Glomerular visceral epithelial cell (primary cell): ENCODE measurements around the gene RABGAP1L.
"Not testable (repeated sequence)": the region's sequence is repeated elsewhere in the genome, so short reads cannot be mapped to it uniquely, and the experiment has no call there.

ENCODE experiments used
- DNase-seq: peaks from one replicate; pipeline ENCODE4 v3.0.0-alpha.2; 2016; ENCODE audit errors: extremely low spot score

Gene RABGAP1L

DNA sequence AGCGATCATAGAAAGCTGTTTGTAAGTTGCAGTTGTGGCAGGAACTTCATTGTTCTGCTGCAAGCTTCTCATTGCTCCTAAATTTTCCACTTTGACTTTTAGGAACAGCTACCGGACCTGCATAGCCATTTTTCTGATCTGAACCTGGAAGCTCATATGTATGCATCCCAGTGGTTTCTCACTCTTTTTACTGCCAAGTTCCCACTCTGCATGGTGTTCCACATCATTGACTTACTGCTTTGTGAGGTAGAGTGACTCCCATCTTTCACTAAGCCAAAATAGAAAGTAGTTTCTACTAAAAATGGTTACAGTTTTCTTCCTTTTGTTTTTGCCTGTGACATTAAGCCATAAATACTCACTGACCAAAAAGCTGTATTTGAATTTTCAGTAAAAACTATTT is 542.7 kb downstream of the RABGAP1L start:
- DNase-seq: peak; percentile 21

DNA sequence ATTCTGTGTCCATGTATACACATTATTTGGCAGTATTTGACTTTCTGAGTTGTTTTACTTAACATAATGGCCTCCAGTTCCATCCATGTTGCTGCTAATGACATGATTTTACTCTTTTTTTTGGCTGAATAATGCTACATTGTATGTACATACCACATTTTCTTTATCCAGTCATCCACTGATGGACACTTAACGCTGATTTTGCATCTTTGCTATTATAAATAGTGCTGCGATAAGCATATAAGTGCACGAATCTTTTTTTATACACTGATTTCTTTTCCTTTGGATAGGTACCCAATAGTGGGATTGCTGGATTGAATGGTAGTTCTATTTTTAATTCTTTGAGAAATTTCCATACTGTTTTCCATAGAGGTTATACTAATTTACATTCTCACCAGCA is 544.0 kb downstream of the RABGAP1L start:
- no peak for DNase-seq

DNA sequence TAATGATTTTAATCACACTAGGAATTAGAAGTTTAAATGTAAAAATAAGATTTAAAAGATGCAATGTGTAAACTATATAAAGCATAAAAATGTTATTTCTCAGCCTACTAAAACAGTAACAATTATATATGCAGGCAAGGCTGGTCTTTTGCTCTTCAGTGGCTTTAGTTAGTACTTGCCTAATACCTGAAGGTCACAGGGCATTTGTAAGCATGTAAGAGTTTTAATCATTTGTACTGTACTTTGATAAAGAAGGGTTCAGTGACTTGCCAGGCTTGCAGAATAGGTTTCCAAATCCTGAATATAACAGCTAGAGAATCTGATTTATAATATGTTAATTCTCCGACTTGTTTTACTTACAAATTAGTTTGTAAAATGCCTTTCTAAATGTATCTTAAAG is 545.0 kb downstream of the RABGAP1L start:
- DNase-seq: no peak

DNA sequence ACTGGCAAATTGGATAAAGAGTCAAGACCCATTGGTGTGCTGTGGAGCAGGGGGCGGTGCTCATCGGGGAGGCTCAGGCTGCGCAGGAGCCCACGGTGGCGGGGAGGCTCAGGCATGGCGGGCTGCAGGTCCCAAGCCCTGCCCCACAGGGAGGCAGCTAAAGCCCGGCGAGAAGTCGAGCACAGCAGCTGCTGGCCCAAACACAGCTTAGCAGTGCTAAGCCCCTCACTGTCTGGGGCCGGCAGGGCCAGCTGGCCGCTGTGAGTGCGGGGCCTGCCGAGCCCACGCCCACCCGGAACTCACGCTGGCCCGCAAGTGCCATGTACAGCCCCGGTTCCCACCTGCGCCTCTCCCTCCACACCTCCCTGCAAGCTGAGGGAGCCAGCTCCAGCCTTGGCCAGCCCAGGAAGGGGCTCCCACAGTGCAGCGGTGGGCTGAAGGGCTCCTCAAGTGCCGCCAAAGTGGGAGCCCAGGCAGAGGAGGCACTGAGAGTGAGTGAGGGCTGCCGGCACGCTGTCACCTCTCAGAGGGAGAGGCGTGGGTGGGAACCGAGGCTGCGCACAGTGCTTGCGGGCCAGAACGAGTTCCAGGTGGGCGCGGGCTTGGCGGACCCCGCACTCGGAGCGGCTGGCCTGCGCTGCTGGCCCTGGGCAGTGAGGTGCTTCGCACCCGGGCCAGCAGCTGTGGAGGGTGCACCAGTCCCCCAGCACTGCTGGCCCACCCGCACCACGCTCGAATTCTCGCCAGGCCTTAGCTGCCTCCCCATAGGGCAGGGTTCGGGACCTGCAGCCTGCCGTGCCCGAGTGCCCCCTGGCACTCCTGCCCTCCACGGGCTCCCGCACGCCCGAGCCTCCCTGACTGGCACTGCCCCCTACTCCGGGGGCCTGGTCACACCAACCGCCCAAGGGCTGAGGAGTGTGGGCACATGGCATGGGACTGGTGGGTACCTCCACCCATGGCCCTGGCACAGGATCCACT is 551.8 kb downstream of the RABGAP1L start:
- DNase-seq: no peak

DNA sequence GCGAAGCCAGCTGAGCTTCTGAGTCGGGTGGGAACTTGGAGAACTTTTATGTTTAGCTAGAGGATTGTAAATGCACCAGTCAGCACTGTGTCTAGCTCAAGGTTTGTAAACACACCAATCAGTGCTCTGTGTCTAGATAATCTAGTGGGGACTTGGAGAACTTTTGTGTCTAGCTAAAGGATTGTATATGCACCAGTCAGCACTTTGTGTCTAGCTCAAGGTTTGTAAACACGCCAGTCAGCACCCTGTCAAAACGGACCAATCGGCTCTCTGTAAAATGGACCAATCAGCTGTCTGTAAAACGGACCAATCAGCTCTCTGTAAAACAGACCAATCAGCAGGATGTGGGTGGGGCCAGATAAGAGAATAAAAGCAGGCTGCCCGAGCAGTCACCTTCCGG is 552.5 kb downstream of the RABGAP1L start:
- not testable (repeated sequence) for DNase-seq

DNA sequence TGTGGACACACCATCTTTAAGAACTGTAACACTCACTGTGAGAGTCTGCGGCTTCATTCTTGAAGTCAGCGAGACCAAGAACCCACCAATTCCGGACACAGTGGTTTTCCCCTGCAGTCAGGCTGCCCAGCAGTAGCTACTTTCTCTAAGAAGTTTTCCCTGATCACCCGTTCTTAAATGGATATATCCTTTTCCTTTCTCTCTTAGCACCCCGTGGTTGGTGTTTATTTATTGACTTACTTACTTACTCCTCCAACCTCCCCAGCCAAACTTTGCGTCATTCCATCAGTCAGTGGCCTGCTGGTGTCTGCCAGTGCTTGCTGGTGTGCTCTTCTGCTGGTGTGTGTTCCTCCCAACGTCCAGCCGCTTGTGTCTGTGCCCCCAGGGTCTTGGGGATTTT is 553.2 kb downstream of the RABGAP1L start:
- no peak for DNase-seq

DNA sequence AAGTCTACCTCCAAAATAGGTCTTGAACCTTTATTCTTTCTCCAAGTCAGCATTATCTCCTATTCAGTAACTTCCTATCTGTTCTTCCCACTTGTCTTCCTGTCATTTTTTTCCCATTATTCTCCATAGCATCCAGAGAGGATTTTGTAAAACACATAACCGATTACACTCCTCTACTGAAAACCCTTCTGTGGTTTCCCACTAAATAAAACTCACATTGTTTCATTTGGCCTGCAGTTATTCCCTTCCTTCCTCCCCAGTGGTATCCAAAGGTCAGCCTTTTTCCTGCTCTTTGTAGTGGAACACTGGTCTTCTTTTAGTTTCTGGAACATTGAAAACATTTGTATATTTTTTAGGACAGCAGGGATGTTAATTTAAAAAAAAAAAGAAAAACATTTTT is 554.5 kb downstream of the RABGAP1L start:
- DNase-seq: no peak

DNA sequence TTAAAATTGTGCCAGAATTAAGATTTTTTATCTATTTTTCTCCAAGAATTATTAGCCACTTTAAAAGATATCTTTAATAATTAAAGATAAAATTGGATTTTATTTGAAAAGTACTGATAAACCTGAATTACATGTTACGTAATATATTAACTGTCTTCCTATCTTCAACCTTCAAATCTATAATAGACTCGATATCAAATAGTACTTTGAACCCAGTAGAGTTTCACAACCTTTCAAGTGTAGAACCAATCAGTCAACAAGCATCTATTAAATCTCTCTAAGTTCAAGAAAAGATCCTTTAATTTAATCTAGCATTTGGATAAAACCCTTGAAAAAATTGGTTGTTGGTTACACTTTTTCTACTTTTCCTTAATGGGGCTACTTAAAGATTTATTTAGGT is 559.9 kb downstream of the RABGAP1L start:
- DNase-seq: no peak

DNA sequence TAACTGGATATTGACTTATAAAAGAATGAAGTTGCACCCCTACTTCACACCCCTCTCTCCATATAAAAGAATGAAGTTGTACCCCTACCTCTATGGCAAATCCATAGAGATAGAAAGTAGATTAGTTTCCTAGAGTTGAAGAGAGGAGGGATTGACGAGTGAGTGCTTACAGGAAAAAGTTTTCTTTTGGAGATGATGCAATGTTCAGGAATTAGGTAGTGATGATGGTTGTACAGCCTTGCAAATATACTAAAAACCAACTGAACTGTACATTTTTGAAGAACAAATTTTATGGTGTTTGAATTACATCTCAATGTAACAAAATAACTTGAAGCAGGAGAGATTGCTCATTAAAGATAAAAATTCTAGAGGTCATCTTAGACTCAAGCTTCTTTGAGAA is 561.3 kb downstream of the RABGAP1L start:
- DNase-seq: no peak

DNA sequence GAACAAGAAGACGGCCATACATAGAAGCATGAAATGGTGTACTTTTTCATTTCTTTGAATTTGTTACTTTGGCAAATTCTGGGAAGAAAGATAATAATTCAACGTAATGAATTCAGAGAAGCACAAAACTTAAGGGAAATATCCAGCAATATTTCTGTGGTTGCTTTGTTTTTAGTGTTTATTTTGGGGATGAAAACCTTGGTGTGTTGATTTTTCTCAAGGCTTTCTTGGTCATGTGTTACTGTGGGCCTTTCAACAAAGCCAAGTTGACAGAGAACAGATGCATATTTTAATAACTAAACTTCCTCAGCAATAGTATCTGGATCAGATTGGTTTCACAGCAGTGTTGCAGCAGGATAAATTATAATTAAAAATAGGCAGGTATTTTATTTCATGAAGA is 561.9 kb downstream of the RABGAP1L start:
- DNase-seq: no peak

DNA sequence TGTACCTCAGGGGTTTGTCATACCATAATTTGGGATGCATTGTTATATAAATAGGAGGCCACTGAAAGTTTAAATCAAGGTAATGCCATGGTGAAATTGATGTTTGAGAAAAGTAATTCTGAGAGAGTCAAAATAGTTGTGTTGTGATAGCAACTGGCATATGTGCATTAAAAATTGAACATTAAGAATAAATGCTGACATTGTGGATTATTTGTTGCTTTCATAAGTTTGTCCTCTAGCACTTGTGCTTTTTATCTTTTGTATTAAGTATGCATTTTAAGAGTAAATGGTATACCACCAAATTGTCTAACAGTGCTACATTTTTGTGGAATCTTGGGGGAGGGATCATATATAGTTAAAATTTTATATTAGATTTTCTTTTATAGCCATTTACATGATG is 564.5 kb downstream of the RABGAP1L start:
- DNase-seq: no peak

DNA sequence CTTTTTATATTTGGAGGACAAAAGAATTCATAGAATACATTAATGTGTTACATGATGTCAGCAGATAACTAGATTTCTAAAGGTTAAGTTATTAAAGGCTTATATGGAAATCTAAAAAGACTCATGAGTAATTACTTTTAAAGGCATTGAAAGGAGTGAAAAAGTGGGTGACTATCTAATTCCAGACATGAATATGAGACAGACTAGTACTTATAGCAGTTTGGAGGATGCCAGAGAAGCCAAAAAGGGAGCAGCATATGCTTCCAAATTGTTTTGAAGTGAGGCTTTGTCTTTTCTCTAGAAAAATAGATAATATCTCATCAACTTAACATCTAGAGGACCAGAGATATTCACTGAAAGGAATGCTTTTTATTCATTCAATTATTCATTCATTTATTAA is 564.9 kb downstream of the RABGAP1L start:
- no peak for DNase-seq

DNA sequence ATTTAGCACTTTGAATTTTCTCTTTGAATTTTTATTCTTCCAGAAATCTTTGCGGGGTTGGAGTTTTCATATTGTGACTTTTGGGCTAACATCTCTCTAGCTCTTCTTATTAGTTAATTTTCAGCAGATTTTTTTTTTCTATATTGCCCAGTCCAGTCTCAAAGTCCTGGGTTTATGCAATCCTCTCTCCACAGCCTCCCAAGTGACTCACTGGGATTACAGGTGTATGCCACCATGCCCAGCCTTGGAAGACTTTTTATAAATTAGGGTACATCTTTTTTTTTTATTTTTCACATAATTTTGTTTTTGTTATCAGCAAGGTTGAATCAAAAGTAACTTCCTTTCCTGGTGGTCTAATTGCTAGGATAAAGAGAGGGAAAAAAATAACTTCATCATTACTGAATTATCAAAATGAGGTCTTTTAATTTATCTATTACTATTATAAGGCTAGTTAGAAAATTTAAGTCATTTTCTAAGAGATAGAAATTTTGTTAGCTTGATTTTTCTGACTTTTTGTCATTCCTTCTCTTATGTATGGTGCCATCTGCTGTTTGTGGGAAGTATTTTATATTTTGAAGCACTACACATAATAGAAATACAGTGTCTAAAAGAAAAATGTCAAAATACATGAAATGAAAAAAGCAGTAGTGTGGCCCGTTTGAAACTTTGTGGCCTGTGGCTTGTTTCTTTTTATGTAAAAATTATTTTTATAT is 567.0 kb downstream of the RABGAP1L start:
- peak; percentile 18 for DNase-seq

DNA sequence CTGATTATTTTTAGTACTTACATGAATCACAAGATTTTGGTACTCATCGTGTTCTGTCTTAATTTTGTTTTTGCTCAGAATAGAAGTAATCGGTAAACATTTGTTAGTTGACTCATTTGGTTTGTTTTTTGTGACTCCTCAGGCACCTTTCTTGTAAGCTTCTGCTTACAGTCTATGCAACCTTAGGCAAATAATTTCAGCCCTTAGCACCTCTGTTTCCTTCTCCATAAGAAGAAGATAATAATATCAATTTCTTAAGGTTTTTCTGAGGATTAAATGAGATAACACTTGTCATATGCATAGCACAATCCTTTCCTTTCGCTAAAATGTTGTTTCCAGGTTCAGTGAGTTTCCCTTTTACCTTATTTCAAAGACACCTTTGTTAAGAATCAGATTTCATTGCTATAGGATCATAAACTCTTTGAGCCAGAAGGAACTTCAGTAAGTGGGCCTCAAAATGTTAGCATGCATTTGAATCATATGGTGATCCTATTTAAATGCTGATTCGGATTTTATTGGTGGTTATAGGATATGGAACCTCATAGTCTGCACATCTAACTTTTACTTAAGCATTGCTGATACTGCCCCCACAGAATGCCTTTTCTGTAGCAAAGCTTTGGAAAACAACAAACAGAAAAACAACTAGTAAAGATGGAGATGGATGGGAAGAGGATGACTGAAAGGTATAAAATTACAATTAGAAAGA is 567.7 kb downstream of the RABGAP1L start:
- DNase-seq: no peak

DNA sequence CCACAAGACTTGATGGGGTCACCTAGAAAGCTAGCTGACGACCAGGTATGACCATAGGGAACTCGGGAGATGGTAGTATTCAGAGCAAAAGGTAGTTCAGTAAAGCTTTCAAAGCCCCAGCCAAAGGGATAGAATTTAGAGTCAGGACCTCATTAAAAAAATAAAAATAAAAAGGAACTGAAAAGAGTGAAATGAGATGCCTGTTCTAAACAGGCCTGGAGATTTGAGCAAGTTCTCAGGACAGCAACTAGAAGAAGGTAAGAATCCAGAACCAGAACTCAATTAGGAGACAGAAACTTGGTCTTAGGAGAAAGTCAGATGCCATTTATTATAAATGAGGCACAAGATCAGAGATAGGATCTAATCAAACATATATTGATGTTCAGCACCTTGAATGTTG is 575.0 kb downstream of the RABGAP1L start:
- DNase-seq: no peak

DNA sequence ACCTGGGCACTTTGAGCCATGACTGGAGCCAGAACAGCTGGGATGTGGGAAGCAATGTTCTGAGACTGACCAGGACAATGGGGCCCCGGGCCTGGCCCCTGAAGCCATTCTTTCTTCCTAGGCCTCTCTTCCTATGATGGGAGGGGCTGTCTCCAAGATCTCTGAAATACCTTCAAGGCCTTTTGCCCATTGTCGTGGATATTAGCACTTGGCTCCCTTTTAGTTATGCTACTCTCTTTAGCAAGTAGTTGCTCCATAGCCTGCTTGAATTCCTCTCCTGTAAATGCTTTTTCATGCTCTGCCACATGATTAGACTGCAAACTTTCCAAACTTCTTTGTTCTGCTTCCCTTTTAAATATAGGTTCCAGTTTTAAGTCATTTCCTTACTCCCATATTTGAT is 577.5 kb downstream of the RABGAP1L start:
- DNase-seq: no peak

DNA sequence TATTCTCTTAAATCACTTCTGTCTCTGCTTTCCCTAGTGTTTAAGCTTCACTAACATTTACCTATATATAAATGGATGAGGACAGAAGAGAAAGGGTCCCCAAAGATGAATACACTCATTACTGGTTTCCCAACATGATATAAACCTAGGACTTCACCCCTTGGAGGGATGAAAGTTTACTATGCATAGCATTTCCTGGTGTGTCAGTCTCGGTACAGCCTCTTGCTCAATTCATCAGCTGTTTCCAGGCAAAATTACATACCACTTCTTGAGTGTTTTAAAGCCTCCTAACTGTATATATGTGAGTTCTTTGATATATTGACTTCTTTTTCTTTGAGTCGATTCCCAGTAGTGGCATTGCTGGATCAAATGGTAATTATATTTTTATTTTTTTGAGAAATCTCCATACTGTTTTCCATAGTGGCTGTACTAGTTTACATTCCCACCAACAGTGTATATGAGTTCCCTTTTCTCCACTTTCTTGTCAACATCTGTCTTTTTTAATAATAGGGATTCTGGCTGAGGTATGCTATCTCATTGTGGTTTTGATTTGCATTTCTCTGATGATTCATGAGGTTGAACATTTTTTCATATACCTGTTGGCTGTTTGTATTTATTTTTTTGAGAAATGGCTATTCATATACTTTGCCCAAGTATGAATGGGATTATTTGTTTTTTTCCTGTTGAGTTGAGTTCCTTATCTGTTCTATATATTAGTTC is 581.1 kb downstream of the RABGAP1L start:
- no peak for DNase-seq

DNA sequence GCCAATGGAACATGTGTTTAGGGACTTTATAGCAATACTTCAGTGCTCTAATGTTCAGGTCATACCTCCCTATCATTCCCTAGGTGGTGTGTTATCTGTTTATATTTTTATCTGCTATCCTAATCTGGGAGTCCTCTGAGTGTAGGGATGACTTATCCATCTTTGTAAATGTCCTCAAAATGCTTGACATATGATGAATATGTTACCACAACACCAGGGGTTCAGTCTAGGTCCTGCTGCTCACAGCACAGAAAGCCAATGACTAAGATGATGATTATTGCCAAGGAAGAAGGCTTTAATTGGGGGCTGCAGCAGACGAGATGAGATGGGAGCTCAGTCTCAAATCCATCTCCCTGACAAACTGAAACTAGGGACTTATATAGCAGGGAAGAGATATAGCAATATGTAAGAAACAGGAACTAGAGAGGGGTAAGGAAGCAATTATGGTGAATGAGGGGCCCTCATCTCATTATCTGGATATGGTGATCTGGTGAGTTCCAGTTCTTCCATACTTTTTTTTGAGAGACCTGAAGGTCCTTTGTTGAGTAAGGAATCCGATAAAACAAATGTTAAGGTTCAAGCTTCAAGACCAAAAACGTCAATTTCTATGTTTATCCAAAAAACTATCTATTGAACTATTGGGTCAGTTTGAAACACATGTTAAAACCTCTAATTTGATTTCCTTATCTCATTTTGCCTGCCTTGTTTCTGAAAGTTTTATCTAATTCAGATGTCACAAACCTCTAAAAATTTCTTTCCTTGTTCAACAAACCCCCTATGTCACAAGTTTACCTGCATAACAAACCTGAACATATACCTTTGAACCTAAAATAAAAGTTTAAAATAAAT is 583.7 kb downstream of the RABGAP1L start:
- no peak for DNase-seq

DNA sequence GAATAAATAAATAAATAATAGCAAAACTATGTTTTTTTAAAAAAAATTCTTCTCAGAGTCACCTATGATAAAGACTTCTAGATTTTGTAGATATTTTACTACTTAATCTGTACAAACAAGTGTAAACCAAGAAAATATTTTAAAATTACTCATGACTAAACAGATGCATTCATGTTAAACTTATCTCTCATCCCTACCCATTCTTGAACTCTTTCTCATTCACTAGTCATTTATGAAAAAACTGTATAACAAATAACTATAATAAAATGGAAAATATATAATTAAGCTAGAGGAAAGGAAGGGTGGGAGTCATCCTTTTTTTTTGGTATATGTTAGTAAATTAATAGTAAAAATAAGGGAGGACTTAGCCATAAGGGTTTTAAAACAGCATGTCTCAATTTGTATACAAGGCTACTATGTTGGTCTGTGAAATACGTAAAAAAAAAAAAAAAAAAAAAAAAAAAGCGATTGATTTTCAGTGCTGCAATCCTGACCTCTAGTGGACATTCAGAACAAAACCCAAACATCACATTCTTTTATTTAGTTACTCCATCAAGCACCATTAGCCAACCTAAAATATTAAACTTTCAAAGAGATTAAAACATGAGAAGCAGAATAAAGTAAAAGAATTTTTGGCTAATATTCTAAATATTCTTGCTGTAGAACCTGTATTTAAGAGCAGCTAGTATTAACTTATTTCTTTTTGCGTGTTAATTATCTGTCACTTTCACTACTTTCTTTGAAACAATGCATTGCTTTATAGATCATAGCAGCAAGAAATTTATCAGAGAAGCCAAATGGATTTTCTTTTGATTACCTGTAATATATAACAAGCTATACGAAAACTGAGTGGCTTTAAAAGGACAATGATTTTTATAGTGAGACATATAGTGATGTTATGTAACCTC is 584.6 kb downstream of the RABGAP1L start:
- peak; percentile 45 for DNase-seq

DNA sequence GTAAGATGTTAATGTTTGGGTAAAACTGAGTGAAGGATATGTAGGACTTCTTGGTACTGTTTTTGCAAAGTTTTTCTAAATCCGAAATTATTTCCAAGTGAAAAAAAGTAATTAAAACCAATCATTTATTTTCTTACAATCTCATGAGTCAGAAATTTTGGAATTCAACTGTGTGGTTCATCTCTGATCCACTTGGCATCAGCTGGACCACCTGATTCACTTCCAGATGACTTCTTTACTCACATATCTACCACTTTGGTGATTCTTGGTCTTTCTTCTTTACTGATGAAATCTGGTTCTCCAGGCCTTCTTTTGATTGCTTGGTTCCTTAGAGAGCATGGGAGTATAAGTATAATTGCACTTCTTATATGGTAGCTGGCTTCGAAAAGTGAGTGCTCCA is 585.6 kb downstream of the RABGAP1L start:
- DNase-seq: no peak
